ENCODE measurements around the gene TRAT1. TPM values are rescaled to one million over a fixed set of nuclear protein-coding genes. Genes with fewer than 3 reads are reported as not detected.

The TRAT1 gene
- total RNA-seq, 2 experiments from 2014 or later: 54.5 to 56.0 TPM

DNA sequence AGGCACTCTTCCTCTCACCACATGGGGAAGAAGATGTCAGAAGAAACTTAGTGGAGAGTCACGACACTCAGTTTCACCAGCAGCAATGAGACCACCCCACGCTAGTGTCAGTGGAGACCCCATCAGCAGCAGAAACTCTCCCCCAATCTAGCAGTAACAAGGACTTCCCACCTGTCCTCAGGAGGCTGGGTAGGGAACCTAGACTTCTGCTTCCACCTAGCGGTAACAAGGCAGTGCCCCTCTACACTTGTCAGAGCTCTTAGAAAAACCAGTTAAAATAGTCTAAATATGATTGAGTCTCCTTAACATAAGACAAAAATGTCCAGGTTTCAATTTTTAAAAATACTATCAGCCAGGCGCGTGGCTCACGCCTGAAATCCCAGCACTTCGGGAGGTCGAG lies 57.3 kb downstream of the TRAT1 start:
- ATAC-seq (ENCODE audit: low read depth) (no peak), DNase-seq (no peak)
- peaks cover 9% of the 10 kb centered on the region for H3K4me1 Mint-ChIP-seq
- H3K27me3 Mint-ChIP-seq: no peaks in the 10 kb centered on the region
- no peak overlapping the region for H3K4me3 Mint-ChIP-seq
- peaks cover 5% of the 10 kb centered on the region for H3K36me3 Mint-ChIP-seq
- POLR2A ChIA-PET: no interaction called here
- H3K9me3 Mint-ChIP-seq: peaks cover 6% of the 10 kb centered on the region
- H3K27ac Mint-ChIP-seq: no peak overlapping the region

DNA sequence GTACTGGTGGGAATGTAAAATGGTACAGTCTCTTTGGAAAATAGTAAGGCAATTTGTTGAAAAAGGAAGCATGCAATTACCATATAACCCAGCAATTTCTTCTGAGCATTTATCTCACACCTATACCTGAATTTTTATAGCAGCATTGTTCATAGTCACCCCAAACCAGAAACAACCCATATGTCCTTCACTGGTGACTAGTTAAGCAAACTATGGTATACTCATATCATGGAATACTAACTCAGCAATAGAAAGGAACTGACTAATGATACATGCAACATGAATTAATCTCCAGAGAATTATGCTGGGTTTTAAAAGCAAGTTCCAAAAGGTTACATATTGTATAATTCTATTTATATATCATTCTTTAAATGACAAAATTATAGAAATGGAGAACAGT lies 60.2 kb downstream of the TRAT1 start:
- Mint-ChIP-seq H3K36me3 (peaks cover 2% of the 10 kb centered on the region), H3K9me3 (peaks cover 4% of the 10 kb centered on the region), H3K4me1 (peaks cover 9% of the 10 kb centered on the region), H3K27me3 (no peaks in the 10 kb centered on the region), H3K27ac (no peak overlapping the region), H3K4me3 (no peak overlapping the region)
- no peak for DNase-seq
- no peak for ATAC-seq (ENCODE audit: low read depth)
- POLR2A ChIA-PET: no interaction called here

DNA sequence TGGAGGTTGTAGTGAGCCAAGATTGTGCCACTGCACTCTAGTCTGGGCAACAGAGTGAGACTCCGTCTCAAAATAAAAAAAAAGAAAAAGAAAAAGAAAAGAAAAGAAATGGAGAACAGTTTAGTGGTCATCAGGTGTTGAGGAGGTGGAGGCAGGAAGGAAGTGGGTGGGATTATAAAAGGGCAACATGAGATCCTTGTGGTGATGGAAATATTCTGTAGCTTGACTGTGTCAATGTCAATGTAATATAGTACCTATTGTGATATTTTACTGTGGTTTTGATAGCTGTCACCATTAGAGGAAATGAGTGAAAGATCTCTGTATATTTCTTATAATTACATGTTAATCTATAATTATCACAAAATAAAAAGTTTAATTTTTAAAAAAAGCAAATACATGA lies 60.8 kb downstream of the TRAT1 start:
- Mint-ChIP-seq H3K36me3 (peaks cover 2% of the 10 kb centered on the region), H3K27me3 (no peaks in the 10 kb centered on the region), H3K4me3 (no peak overlapping the region), H3K9me3 (peaks cover 3% of the 10 kb centered on the region), H3K27ac (peak overlapping the region; percentile 54), H3K4me1 (peaks cover 9% of the 10 kb centered on the region)
- peak; percentile 50 for ATAC-seq (ENCODE audit: low read depth)
- POLR2A ChIA-PET: no interaction called here
- DNase-seq: no peak

DNA sequence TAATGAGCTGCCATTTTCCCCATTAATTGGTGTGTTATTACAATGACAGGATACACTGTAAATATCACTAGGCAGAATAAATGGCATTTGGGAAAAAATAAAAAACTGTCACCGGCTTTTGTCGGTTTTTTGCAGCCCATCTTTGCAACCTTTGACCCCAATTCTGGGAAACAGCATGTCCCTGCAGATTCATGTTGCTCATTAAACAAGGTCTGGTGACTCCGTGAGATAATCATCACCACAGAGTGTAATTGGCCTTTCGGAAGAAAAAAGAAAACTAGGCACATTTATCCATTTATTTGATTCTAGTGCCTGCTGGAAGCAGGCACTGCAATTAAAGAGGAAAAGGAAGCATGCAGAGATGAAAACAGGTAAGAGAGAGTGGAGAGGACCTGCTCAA lies 64.5 kb downstream of the TRAT1 start:
- DNase-seq (no peak), ATAC-seq (ENCODE audit: low read depth) (no peak)
- H3K4me3 Mint-ChIP-seq: no peak overlapping the region
- POLR2A ChIA-PET: interaction anchor here (0.8 kb wide), 1 partner anchor 10 kb away, joined by 8 read pairs; no protein-coding TSS in a partner anchor
- H3K36me3 Mint-ChIP-seq: no peaks in the 10 kb centered on the region
- no peaks in the 10 kb centered on the region for H3K9me3 Mint-ChIP-seq
- H3K27ac Mint-ChIP-seq: no peak overlapping the region
- no peaks in the 10 kb centered on the region for H3K27me3 Mint-ChIP-seq
- peaks cover 9% of the 10 kb centered on the region for H3K4me1 Mint-ChIP-seq

DNA sequence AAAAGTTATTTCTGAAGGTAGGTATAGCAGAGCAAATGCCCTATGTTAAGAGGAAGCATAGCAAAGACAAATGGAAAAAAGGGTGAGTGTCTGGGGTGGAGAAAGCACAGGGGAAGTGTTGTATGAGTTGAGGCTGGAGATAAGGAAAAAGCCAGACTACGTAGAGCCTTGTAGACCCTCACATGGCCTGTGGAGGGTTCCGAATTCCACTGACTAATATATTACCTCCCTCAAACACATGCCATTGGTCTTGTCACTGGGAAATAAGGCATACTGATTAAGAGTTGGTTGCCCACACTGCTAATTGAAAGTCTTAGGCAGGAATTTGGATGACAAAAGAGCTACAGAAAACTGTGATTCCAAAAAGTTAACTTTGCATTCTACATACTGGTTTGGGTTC lies 65.2 kb downstream of the TRAT1 start:
- no peaks in the 10 kb centered on the region for H3K36me3 Mint-ChIP-seq
- H3K27ac Mint-ChIP-seq: no peak overlapping the region
- no peaks in the 10 kb centered on the region for H3K27me3 Mint-ChIP-seq
- H3K4me1 Mint-ChIP-seq: peaks cover 9% of the 10 kb centered on the region
- ATAC-seq (ENCODE audit: low read depth): no peak
- POLR2A ChIA-PET: no interaction called here
- DNase-seq: no peak
- no peaks in the 10 kb centered on the region for H3K9me3 Mint-ChIP-seq
- H3K4me3 Mint-ChIP-seq: no peak overlapping the region

DNA sequence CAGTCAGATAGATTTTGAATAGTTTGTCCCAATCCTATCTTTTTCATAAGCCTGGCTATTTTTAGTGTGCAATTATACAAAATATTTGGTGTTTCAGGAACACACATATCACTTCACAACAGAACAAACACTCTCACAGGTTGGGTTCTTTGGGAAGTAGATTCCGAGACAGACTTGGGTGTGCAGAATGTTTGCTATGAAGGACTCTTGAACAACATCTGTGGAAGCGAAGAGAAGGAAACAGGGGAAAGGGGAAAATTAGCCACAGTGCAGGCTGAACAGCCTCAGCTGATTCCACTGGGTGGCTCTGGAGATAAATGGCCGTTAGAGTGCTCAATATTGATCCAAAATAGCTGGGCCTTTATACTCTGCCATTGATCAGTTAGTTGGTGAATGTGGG lies 69.2 kb downstream of the TRAT1 start:
- no peaks in the 10 kb centered on the region for H3K36me3 Mint-ChIP-seq
- no peak for DNase-seq
- no peaks in the 10 kb centered on the region for H3K27me3 Mint-ChIP-seq
- no peak overlapping the region for H3K4me3 Mint-ChIP-seq
- peaks cover 2% of the 10 kb centered on the region for H3K4me1 Mint-ChIP-seq
- H3K27ac Mint-ChIP-seq: no peak overlapping the region
- no peak for ATAC-seq (ENCODE audit: low read depth)
- POLR2A ChIA-PET: no interaction called here
- H3K9me3 Mint-ChIP-seq: peaks cover 1% of the 10 kb centered on the region

DNA sequence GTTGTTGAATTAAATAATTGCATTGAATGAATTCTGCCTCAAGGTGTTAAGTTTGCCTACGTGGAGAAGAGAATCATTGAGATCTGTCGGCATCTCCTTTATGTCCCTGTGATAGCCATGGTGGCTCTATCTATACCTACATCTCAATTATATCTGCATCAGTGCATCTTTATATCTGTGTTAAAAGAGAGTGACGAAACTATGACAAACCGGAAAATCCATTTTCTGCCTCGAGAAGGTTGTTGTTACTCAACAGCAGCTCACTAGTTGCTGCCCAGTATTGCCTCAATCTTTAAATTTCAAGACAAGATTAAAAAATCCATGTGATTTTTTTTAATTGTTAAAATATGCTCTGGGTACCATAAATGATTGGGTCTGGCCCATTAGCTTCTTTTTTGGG lies 72.4 kb downstream of the TRAT1 start:
- DNase-seq (no peak), ATAC-seq (ENCODE audit: low read depth) (no peak)
- Mint-ChIP-seq H3K4me1 (peaks cover 10% of the 10 kb centered on the region), H3K27ac (no peak overlapping the region), H3K9me3 (peaks cover 1% of the 10 kb centered on the region), H3K36me3 (peaks cover under 1% of the 10 kb centered on the region), H3K27me3 (no peaks in the 10 kb centered on the region), H3K4me3 (no peak overlapping the region)
- POLR2A ChIA-PET: no interaction called here

DNA sequence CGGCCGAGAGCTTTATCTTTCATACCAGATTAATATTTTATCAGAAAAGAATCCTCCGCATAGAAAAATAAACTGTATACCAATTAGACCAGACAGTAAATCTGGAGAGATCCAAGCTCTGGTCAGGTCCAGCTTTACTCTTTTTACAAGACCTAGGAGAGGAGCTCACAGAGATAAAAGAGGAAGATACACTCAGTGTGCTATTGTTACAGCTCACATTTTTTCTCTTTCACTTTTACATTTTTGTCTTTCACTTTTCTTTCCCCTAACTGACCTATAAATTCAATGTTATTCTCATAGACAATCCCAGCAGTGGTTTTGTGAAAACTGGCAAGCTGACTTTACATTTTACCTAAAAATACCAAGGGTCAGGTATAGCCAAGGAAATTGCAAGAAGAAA lies 75.3 kb downstream of the TRAT1 start:
- ATAC-seq (ENCODE audit: low read depth) (peak; percentile 75), DNase-seq (no peak)
- H3K9me3 Mint-ChIP-seq: peaks cover 4% of the 10 kb centered on the region
- H3K36me3 Mint-ChIP-seq: peaks cover 6% of the 10 kb centered on the region
- POLR2A ChIA-PET: interaction anchor here (1.1 to 1.2 kb wide), 2 partner anchors 11 to 14 kb away, joined by 3 to 8 read pairs; no protein-coding TSS in a partner anchor
- H3K4me1 Mint-ChIP-seq: peaks cover 13% of the 10 kb centered on the region
- H3K27me3 Mint-ChIP-seq: no peaks in the 10 kb centered on the region
- H3K27ac Mint-ChIP-seq: peak overlapping the region; percentile 70
- H3K4me3 Mint-ChIP-seq: peak overlapping the region; percentile 23

DNA sequence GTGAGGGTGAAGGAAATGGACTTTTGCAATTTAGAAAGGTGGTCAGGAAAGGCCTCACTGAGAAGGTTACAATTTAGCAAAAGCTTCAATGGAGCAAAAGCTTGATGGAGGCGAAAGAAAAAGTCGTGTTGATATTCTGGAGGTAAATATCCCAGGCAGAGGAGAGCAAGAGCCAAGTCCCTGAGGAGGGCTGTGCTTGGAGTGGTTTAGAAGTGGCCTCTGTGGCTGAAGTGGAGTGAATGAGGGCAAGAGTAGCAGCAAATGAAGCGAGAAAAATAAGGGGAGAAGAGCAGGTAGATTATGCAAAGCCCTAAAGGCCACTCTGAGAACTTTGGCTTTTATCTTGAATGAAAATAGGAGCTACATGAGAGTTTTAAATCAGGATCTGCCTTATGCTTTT lies 76.9 kb downstream of the TRAT1 start:
- POLR2A ChIA-PET: no interaction called here
- Mint-ChIP-seq H3K27ac (no peak overlapping the region), H3K27me3 (no peaks in the 10 kb centered on the region), H3K4me1 (peaks cover 12% of the 10 kb centered on the region), H3K4me3 (no peak overlapping the region), H3K36me3 (peaks cover 6% of the 10 kb centered on the region), H3K9me3 (peaks cover 6% of the 10 kb centered on the region)
- no peak for DNase-seq
- ATAC-seq (ENCODE audit: low read depth): no peak

Other genes starting within 250 kb of the TRAT1 start
- 10 to 100 TPM; 41.6 to 48.4 TPM for gene CIP2A, start 233.3 kb upstream of the TRAT1 start, total RNA-seq
- gene DZIP3, start 233.1 kb upstream of the TRAT1 start, total RNA-seq: 10 to 100 TPM; 25.2 to 29.9 TPM
- gene RETNLB, start 65.4 kb upstream of the TRAT1 start, total RNA-seq: not detected
- not detected for gene GUCA1C, start 131.1 kb downstream of the TRAT1 start, total RNA-seq

Measured in activated naive CD8-positive, alpha-beta T cell treated with anti-CD3 and anti-CD28 coated beads, Interleukin-2, amount 10 ng/mL, durations not matched to agents 7 days and 5 days (primary cell).